Measurements from ENCODE around the gene DHX34. TPM values are rescaled to one million over a fixed set of nuclear protein-coding genes. Genes with fewer than 3 reads are reported as not detected.

DHX34 gene
- polyA plus RNA-seq, 2 donors, result 9.4 to 15.6 TPM

- 19 to 27% methylated on average over 5 of the region's 5 CpGs for WGBS, 2 donors
- H3K9me3 ChIP-seq (ENCODE audit: control insufficient read depth in 2 of 2, insufficient read depth in 1 of 2, low read depth in 1 of 2, low read length in 1 of 2), result no peaks in the 10 kb centered on the region
- no peaks in the 10 kb centered on the region for H3K4me1 ChIP-seq (ENCODE audit: control insufficient read depth in 2 of 2, insufficient read depth in 2 of 2, low read length in 1 of 2)
- no peaks in the 10 kb centered on the region for H3K36me3 ChIP-seq (ENCODE audit: control insufficient read depth in 2 of 2, insufficient read depth in 2 of 2, low read length in 1 of 2)
- H3K27ac ChIP-seq (ENCODE audit: low read depth in 2 of 2, low read length in 1 of 2), result no peak overlapping the region
- H3K27me3 ChIP-seq (ENCODE audit: control insufficient read depth in 1 of 2, insufficient read depth in 2 of 2, low read length in 2 of 2), result no peaks in the 10 kb centered on the region
- H3K4me3 ChIP-seq (ENCODE audit: low read depth in 1 of 2, low read length in 2 of 2), result no peak overlapping the region
Measured at GRCh38 chr19:47310819-47311218, 38.3 kb upstream of the DHX34 start.

- no peaks in the 10 kb centered on the region for H3K4me1 ChIP-seq (ENCODE audit: control insufficient read depth in 2 of 2, insufficient read depth in 2 of 2, low read length in 1 of 2)
- 89 to 91% methylated on average over 5 of the region's 5 CpGs for WGBS, 2 donors
- H3K27me3 ChIP-seq (ENCODE audit: control insufficient read depth in 1 of 2, insufficient read depth in 2 of 2, low read length in 2 of 2), result no peaks in the 10 kb centered on the region
- H3K4me3 ChIP-seq (ENCODE audit: low read depth in 1 of 2, low read length in 2 of 2), result no peak overlapping the region
- H3K9me3 ChIP-seq (ENCODE audit: control insufficient read depth in 2 of 2, insufficient read depth in 1 of 2, low read depth in 1 of 2, low read length in 1 of 2), result no peaks in the 10 kb centered on the region
- H3K36me3 ChIP-seq (ENCODE audit: control insufficient read depth in 2 of 2, insufficient read depth in 2 of 2, low read length in 1 of 2), result no peaks in the 10 kb centered on the region
- no peak overlapping the region for H3K27ac ChIP-seq (ENCODE audit: low read depth in 2 of 2, low read length in 1 of 2)
Measured at GRCh38 chr19:47312366-47313006, 36.6 kb upstream of the DHX34 start.

GRCh38 chr19:47313754-47314295 is 35.3 kb upstream of the DHX34 start:
- H3K27ac ChIP-seq (ENCODE audit: low read depth in 2 of 2, low read length in 1 of 2), result no peak overlapping the region
- H3K36me3 ChIP-seq (ENCODE audit: control insufficient read depth in 2 of 2, insufficient read depth in 2 of 2, low read length in 1 of 2), result no peaks in the 10 kb centered on the region
- WGBS, 2 donors, result 83 to 84% methylated on average over 10 of the region's 10 CpGs
- no peaks in the 10 kb centered on the region for H3K27me3 ChIP-seq (ENCODE audit: control insufficient read depth in 1 of 2, insufficient read depth in 2 of 2, low read length in 2 of 2)
- H3K4me3 ChIP-seq (ENCODE audit: low read depth in 1 of 2, low read length in 2 of 2), result no peak overlapping the region
- no peaks in the 10 kb centered on the region for H3K4me1 ChIP-seq (ENCODE audit: control insufficient read depth in 2 of 2, insufficient read depth in 2 of 2, low read length in 1 of 2)
- no peaks in the 10 kb centered on the region for H3K9me3 ChIP-seq (ENCODE audit: control insufficient read depth in 2 of 2, insufficient read depth in 1 of 2, low read depth in 1 of 2, low read length in 1 of 2)

- H3K27me3 ChIP-seq (ENCODE audit: control insufficient read depth in 1 of 2, insufficient read depth in 2 of 2, low read length in 2 of 2), result no peaks in the 10 kb centered on the region
- no peaks in the 10 kb centered on the region for H3K9me3 ChIP-seq (ENCODE audit: control insufficient read depth in 2 of 2, insufficient read depth in 1 of 2, low read depth in 1 of 2, low read length in 1 of 2)
- no peak overlapping the region for H3K4me3 ChIP-seq (ENCODE audit: low read depth in 1 of 2, low read length in 2 of 2)
- H3K4me1 ChIP-seq (ENCODE audit: control insufficient read depth in 2 of 2, insufficient read depth in 2 of 2, low read length in 1 of 2), result no peaks in the 10 kb centered on the region
- peak overlapping the region in 1 of 2 donors; percentile 72 for H3K27ac ChIP-seq (ENCODE audit: low read depth in 2 of 2, low read length in 1 of 2)
- 35 to 38% methylated on average over 12 of the region's 12 CpGs for WGBS, 2 donors
- no peaks in the 10 kb centered on the region for H3K36me3 ChIP-seq (ENCODE audit: control insufficient read depth in 2 of 2, insufficient read depth in 2 of 2, low read length in 1 of 2)
Measured at GRCh38 chr19:47315125-47315821, 33.8 kb upstream of the DHX34 start.

GRCh38 chr19:47316513-47316912 is 32.6 kb upstream of the DHX34 start:
- no peaks in the 10 kb centered on the region for H3K9me3 ChIP-seq (ENCODE audit: control insufficient read depth in 2 of 2, insufficient read depth in 1 of 2, low read depth in 1 of 2, low read length in 1 of 2)
- H3K36me3 ChIP-seq (ENCODE audit: control insufficient read depth in 2 of 2, insufficient read depth in 2 of 2, low read length in 1 of 2), result no peaks in the 10 kb centered on the region
- 87 to 91% methylated on average over 4 of the region's 4 CpGs for WGBS, 2 donors
- H3K27ac ChIP-seq (ENCODE audit: low read depth in 2 of 2, low read length in 1 of 2), result no peak overlapping the region
- no peak overlapping the region for H3K4me3 ChIP-seq (ENCODE audit: low read depth in 1 of 2, low read length in 2 of 2)
- H3K27me3 ChIP-seq (ENCODE audit: control insufficient read depth in 1 of 2, insufficient read depth in 2 of 2, low read length in 2 of 2), result no peaks in the 10 kb centered on the region
- no peaks in the 10 kb centered on the region for H3K4me1 ChIP-seq (ENCODE audit: control insufficient read depth in 2 of 2, insufficient read depth in 2 of 2, low read length in 1 of 2)

GRCh38 chr19:47319923-47320871 is 28.9 kb upstream of the DHX34 start:
- Histone ChIP-seq H3K27me3 (ENCODE audit: control insufficient read depth in 1 of 2, insufficient read depth in 2 of 2, low read length in 2 of 2) (no peaks in the 10 kb centered on the region), H3K4me3 (ENCODE audit: low read depth in 1 of 2, low read length in 2 of 2) (no peak overlapping the region), H3K9me3 (ENCODE audit: control insufficient read depth in 2 of 2, insufficient read depth in 1 of 2, low read depth in 1 of 2, low read length in 1 of 2) (no peaks in the 10 kb centered on the region), H3K27ac (ENCODE audit: low read depth in 2 of 2, low read length in 1 of 2) (no peak overlapping the region), H3K4me1 (ENCODE audit: control insufficient read depth in 2 of 2, insufficient read depth in 2 of 2, low read length in 1 of 2) (no peaks in the 10 kb centered on the region), H3K36me3 (ENCODE audit: control insufficient read depth in 2 of 2, insufficient read depth in 2 of 2, low read length in 1 of 2) (no peaks in the 10 kb centered on the region)
- WGBS, 2 donors, result 92 to 93% methylated on average over 46 of the region's 46 CpGs

GRCh38 chr19:47321630-47322029 is 27.5 kb upstream of the DHX34 start:
- Histone ChIP-seq H3K4me3 (ENCODE audit: low read depth in 1 of 2, low read length in 2 of 2) (no peak overlapping the region), H3K36me3 (ENCODE audit: control insufficient read depth in 2 of 2, insufficient read depth in 2 of 2, low read length in 1 of 2) (no peaks in the 10 kb centered on the region), H3K9me3 (ENCODE audit: control insufficient read depth in 2 of 2, insufficient read depth in 1 of 2, low read depth in 1 of 2, low read length in 1 of 2) (no peaks in the 10 kb centered on the region), H3K27ac (ENCODE audit: low read depth in 2 of 2, low read length in 1 of 2) (no peak overlapping the region), H3K4me1 (ENCODE audit: control insufficient read depth in 2 of 2, insufficient read depth in 2 of 2, low read length in 1 of 2) (no peaks in the 10 kb centered on the region), H3K27me3 (ENCODE audit: control insufficient read depth in 1 of 2, insufficient read depth in 2 of 2, low read length in 2 of 2) (no peaks in the 10 kb centered on the region)
- 79% methylated on average over 1 of the region's 1 CpG for WGBS, 2 donors

GRCh38 chr19:47322058-47322457 is 27.1 kb upstream of the DHX34 start:
- 79 to 80% methylated on average over 2 of the region's 2 CpGs for WGBS, 2 donors
- no peaks in the 10 kb centered on the region for H3K9me3 ChIP-seq (ENCODE audit: control insufficient read depth in 2 of 2, insufficient read depth in 1 of 2, low read depth in 1 of 2, low read length in 1 of 2)

GRCh38 chr19:47323409-47323808 is 25.7 kb upstream of the DHX34 start:
- H3K27ac ChIP-seq (ENCODE audit: low read depth in 2 of 2, low read length in 1 of 2), result no peak overlapping the region
- H3K9me3 ChIP-seq (ENCODE audit: control insufficient read depth in 2 of 2, insufficient read depth in 1 of 2, low read depth in 1 of 2, low read length in 1 of 2), result no peaks in the 10 kb centered on the region
- no peaks in the 10 kb centered on the region for H3K4me1 ChIP-seq (ENCODE audit: control insufficient read depth in 2 of 2, insufficient read depth in 2 of 2, low read length in 1 of 2)
- H3K4me3 ChIP-seq (ENCODE audit: low read depth in 1 of 2, low read length in 2 of 2), result no peak overlapping the region
- 70 to 77% methylated on average over 8 of the region's 8 CpGs for WGBS, 2 donors
- no peaks in the 10 kb centered on the region for H3K36me3 ChIP-seq (ENCODE audit: control insufficient read depth in 2 of 2, insufficient read depth in 2 of 2, low read length in 1 of 2)
- no peaks in the 10 kb centered on the region for H3K27me3 ChIP-seq (ENCODE audit: control insufficient read depth in 1 of 2, insufficient read depth in 2 of 2, low read length in 2 of 2)

More at GRCh38 chr19:47322058-47322457, 27.1 kb upstream of the DHX34 start:
- Histone ChIP-seq H3K4me3 (ENCODE audit: low read depth in 1 of 2, low read length in 2 of 2) (no peak overlapping the region), H3K27ac (ENCODE audit: low read depth in 2 of 2, low read length in 1 of 2) (no peak overlapping the region), H3K4me1 (ENCODE audit: control insufficient read depth in 2 of 2, insufficient read depth in 2 of 2, low read length in 1 of 2) (no peaks in the 10 kb centered on the region), H3K27me3 (ENCODE audit: control insufficient read depth in 1 of 2, insufficient read depth in 2 of 2, low read length in 2 of 2) (no peaks in the 10 kb centered on the region), H3K36me3 (ENCODE audit: control insufficient read depth in 2 of 2, insufficient read depth in 2 of 2, low read length in 1 of 2) (no peaks in the 10 kb centered on the region)

All from esophagus (tissue), 2 donors.